ENCODE data around the gene ZNG1A.
"Not testable (repeated sequence)": the region's sequence is repeated elsewhere in the genome, so short reads cannot be mapped to it uniquely, and the experiment has no call there.

Gene ZNG1A

DNA sequence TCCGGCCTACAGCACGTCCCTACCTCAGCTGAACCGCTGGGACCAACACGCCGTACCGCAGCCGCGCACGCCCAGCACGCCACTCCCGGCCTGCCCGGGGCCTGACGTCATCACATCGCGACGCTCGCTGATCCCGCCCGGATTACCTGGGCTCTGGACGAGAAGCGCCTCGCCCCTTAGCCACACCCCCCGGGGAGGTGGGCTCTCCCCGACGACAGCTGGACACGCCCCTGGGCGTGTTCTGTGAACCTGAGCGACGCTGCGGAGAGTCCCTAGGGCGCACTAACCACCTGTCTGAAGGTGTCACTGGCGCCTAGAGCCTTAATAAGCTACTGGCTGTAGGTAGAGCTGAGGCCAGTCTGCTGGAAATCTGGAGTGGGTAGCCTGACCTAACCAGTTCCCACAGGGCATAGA, at the start of gene ZNG1A:
Gene ZNG1A (minus strand): TSS at position 87 of the 414 bp plus-strand sequence. CDS start 87 bp downstream, outside the sequence.
- peak; percentile 85 for DNase-seq

DNA sequence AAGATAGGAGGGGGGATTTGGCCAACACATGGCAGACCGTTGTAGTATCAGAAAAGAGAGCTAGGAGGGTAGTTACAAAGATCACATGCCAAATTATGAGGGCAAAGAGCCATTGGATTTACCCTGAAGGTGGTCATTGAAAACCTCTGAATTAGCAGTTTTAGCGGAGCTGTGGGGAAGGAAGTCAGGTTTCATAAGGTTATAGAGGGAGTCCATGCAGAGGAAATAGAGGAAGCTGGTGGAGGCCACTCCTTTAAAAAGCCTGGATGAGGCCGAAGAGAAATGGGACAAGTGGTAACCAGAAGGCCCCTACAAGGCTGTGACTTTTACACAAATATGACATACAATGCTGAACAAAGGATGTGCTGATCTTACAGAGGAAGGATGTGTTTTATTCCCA, 49.0 kb upstream of the ZNG1A start:
- no peak for DNase-seq

DNA sequence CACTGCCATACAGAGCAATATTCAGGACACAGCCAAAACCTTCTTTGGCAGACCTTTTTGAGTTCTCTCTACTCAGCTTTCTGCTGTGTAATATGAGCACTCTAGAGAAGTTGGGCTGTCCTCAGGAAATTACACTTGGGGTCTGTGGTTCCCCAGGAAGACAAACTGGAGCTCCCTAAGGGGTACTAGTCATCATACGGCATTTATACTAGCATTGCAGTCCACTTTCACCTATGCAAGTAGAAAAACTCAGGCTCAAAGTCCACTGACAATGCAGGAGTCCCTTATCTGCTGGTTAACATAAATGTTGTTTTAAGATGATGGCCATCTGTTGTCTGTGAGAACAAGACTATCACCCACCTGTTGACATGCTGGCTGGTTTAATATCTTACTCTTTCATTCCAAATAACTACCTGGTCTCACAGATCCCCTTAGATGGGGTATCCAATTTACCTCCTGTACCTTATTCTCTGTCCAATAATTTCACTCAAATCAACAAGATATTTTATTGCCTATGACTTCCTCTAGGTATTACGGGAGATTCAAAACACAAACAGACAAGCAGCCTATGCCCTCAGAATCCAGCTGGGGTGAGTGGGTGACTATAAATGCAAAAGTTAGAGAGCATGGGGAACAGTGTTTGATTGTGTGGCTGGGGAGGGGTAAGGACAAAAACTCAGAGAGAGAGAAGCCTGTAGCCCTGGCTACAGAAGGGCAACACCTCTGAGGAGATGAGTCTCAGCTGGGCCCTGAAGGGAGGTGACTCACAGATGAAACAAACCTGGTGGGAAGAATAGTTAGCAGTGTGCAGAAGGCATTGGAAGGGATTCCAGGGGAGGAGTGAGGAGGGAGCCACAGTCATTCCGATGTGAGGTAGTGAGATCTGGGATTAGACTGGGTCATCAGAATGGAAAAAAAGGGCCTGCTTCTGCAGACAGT, 46.0 kb upstream of the ZNG1A start:
- DNase-seq, result no peak

DNA sequence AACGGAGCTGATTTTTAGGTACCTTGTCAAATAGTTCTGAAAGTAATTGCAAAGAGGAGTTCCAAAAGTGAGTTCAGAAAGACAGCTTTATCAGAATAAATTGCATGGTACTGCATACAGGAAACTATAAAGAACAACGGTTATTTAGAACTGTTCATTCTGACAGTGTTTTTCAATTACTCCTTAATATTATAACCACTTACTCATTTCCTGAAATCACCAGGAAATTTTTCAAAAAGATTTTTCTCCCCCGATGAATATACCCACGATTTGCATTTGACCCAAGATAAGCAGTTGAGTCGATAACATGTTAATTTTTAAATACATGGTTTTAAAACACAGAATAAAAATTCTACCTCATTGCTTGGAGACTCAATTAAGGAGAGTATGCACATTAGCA, 45.2 kb upstream of the ZNG1A start:
- DNase-seq, result no peak

DNA sequence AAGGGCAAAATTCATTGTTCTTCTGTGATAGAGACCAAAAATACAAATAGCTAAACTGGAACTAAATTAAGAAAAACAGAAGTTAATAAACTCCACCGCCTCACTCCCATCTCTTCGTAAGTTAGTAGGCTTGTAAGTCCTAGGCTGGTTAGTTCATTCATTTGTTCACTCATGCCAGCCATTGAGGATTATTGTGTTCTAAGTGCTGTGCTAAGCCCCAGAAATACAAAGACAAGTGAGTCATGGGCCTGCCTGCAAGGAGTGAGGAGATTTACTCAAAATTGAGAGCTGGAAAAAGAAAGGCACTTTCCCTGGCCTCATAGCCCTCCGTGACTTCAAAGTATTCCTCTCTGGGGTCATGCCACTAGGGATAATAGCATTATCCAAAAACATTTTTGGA, 44.3 kb upstream of the ZNG1A start:
- no peak for DNase-seq

DNA sequence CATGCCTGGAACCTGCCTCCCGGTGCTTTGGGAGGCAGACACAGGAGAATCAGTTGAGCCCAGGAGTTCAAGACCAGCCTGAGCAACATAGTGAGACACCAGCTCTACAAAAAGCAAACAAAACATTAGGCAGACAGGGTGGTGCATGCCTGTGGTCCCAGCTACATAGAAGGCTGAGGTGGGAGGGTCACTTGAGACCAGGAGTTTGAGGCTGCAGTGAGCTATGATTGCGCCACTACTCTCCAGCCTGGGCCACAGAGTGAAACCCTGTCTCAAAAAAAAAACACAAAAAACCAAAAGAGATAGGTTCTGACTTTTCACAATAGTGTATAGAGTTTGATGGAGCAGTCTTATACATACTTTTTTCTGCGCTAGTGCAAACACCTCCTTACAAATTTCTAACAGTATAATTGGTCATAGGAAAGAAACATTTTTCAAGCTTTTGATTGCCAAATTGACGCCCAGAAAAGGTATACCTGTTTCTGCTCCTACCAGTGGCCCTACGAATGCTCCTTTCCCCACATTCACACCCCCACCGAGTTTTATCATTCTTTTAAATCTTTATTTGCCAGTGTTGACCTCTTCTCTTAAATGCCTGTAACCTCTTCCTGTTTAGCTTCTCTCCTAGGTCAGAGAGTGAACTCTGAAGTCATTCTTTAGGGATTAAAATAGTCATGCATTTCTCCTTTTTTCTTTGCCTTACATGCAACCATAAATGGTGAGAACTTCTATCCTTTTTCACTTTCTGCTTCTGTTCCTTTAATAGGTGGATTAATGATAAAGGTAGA, 43.3 kb upstream of the ZNG1A start:
- no peak for DNase-seq

DNA sequence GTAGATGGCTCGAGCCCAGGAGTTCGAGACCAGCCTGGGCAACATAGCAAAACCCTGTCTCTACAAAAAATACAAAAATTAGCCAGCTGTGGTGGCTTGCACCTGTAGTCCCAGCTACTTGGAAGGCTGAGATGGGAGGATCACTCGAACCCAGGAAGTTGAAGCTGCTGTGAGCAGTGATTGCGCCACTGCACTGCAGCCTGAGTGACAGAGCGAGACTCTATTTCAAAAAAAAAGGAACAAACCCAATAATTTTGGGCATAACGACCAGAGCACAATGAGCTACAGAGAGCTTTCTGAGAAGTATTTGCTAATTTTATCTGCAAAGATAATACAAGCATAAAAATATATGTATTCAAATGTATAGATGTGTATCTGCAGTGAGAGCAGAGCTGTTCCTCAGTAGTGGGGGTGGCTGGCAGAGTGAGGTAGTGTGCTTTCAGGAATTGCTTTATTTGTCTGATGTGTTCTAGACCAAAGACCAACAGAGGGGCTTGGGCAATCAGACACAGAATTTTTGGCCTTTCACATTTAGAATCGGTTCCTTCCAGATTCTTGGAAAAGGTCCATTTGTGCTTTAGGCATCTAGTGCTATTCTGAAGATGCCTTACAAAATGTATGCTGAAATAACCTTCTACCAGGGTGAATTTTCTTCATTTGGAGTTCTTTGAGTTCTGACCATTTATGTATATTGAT, 41.0 kb upstream of the ZNG1A start:
- DNase-seq, result no peak

DNA sequence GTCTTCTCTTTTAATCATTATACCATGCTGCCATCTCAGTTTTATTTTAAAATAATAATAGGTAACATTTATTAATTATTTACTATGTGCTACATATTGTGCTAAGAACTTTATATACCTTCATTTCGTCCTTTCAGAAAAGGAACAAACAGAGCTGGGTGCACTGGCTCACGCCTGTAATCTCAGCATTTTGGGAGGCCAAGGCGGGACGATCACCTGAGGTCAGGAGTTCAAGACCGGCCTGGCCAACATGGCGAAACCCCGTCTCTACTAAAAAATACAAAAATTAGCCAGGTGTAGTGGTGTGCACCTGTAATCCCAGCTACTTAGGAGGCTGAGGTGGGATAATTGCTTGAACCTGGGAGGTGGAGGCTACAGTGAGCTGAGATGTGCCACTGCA, 40.2 kb upstream of the ZNG1A start:
- DNase-seq, result not testable (repeated sequence)

DNA sequence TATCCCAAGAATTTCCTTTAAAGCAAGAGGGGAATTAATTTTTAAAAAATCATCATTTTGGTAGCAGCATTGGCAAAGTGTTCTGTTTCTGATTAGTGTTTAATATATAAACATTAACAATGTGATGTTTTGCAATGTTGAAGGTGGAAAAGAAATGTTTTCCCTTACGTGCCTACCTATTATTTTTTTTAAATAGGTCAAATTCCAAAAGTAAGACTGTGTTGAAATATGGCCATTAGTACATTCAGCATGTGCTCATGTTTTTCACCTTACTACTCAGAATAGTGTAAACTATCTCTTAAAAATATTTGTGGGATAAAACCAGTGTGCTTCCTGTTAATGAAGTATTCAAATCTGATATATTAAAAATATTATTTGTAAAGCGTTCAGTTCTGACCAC, 39.1 kb upstream of the ZNG1A start:
- no peak for DNase-seq

DNA sequence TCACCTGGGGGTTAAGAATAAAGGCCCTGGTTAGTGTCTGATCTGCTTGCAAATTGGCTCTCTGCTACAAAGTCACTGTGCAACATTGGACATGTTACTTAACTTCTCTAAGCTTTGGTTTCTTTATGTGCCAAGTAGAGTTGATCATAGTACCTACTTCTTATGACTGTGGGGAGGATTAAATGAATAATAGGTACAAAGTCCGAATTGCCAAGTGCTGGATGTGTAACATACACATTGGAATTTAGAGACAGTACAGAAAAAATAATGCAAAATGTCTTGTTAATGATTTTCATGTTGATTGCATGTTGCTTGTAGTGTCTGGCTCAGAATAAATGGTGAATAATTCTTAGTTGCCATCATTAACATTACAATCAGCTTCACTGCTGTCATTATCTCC, 38.0 kb upstream of the ZNG1A start:
- DNase-seq, result no peak

DNA sequence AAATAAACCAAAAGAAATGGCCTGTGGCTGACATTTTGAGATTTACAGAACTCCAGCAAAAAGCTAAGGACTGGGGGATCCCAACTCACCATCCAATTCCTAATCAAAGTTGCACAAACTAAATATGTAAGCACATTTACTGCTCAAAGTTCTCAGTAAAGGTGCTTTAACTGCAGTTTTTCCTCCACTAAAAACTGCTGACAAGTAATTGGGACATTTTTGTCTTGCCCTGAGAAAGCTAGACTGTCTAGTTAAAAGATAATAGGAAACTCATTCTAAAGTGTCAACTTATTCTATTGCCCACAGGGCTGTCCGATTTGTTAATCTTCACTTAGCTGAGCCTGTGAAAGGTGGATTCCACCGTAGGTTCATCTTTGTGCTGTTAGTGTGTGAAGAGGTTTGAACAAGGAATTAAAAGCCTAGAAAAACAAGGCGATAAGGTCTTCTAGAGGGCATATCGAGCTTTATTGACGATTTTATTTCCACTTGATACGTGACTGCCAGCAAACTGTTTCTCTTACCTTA, 36.8 kb upstream of the ZNG1A start:
- no peak for DNase-seq

DNA sequence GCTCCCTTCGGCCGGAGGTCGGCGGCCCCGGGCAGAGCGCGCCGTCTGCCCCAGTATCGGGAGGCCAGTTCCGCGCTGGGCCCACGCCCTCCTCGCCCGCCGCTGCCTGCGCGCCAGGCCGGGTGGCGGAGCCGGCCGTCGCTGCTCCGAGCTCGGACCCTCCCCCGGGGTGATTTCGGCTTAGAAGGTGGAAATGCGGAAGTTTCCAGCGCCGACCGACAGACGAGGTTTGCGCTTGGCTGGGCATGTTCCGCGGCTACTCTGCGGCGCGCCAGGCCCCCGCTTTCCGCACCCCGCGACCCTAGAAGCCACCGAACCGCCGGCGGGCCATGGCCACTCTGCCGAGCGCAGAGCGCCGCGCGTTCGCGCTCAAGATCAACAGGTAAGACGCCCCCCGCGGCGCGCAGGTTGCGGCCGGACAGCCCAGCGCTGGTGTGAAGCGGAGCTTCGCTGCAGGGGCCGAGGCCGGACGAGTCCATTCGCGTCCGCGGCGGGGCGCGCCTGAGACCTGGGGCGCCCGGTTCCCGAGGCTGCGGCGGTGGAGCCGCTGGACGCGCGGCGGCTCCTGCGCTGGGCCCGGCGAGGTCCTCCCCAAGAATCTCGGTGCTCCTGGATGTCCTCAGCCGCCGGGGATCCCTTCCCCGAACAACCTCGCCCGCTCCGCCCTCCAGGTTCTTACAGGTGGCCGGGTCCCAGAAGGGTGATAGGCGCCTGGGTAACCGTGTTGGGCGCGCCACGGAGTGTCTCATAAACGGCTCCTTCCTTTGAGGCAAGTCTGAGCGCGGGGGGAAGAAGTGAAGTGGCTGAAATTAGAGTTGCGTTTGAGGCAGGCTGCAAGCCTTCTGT, 36.0 kb upstream of the ZNG1A start, which contains the start of gene DOCK8:
Gene DOCK8 (plus strand): TSS at position 218 of the 846 bp plus-strand sequence. CDS start 112 bp downstream, at position 330.
- peak; percentile 62 for DNase-seq

DNA sequence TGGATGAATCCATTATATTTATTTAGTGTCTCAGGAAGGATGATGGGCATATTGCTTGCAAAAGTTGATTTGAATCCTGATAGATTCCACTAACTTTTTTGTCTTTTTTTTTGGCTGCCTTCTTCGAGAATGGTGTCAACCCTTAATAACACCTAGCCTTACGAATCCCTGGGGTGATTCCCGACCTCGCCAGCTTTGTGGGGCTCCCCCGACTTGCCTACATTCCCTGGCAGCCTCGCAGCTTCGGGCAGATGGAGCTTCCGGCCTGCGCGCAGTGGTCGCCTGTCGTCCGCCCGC, 35.4 kb upstream of the ZNG1A start:
- DNase-seq, result no peak

DNA sequence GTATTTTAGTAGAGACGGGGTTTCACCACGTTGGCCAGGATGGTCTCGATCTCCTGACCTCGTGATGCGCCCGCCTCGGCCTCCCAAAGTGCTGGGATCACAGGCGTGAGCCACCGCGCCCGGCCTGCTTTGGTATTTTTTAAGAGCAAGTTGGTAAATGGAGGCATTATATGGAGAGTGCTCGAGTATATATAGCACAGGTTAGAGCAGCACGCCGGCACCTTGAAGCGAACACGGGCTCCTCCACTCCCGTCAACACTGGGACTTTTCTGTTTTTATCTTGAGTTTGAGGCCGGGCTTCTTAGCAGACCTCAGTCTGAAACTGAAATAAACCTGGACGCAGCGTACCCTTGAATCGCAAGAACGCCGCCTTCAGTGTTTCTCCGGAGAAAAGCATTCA, 35.0 kb upstream of the ZNG1A start:
- not testable (repeated sequence) for DNase-seq

DNA sequence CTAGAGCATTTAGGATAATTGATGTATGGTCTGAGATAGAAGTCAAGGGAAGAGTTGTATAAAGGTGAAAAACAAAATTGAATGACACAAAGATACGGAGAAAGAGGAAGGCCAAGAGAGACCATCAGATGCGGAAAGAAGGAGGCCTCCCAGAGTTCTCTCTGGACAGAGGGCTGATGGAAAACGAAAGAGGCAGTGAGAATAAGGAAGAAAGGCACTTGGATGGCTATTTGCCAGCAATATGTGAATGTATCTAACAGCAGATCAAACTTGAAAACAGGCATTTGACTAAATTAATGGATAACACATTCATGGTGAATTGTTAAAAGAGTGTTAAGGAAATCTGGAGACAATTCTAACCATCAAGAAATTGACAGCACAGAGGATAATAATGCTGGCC, 33.4 kb upstream of the ZNG1A start:
- no peak for DNase-seq

DNA sequence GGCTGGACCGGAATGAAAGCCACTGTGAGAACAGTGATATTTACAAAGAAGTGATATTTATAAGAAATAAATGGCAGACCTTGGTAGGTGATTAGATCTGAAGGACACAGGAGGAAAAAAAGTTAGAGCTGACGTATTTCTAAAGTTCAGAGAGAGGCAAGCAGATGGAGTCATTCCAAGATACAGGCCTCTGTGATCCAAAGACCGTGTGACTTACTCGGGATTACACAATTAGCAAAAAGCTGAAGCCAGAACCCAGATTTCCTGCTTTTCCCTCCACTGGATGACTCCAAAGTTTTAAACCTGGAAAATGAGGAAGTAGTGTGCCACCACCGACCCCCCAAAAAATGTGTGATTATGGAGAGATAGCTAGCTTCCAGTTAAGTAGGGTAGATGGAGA, 32.7 kb upstream of the ZNG1A start:
- no peak for DNase-seq

DNA sequence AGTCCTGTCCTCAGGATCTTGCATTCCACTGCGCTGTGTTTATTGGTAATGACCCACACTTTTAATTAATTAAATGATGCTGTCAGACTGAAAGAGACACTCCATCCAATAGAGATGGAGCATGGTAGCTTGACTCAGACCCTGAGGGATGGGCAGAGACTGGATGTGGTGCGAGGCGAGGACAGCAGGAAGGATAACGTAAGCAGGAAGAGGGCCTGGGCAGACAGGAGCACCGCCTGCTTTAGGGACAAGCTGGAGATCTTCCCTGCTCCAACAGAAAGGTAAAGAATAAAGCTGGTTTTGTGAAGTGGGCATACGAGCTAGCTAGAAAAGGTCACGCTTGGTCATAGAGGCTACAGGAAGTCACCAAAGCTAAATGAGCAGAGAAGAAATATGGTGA, 32.2 kb upstream of the ZNG1A start:
- DNase-seq, result no peak

DNA sequence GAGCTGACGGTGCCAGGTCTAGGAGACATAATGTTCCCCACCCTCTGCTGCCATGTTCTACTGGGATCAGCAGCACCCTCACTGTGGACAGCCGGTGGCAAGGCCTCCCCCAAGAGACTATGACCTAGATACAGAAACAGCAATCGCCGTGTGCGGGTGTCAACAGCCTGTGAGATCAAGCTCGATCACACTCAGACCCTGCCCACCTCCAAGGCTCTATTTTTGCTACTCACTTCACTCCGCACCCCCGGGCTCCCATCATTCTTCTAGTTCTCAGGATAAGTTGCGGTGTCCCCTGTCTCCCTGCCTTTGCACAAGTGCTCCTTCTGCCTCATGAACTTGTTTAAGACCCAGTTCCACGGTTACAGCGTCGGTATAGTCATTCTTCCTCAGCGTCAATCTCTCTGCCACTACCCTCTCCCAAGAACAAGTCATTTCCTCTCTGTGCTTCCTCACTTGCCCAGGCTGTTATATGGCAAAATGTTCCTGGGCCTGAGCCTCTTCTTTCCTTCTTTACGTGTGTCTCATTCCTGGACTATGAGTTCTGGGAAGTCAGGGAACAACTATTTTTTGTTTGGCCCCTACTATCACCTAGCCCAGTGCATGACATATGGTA, 30.4 kb upstream of the ZNG1A start:
- no peak for DNase-seq

DNA sequence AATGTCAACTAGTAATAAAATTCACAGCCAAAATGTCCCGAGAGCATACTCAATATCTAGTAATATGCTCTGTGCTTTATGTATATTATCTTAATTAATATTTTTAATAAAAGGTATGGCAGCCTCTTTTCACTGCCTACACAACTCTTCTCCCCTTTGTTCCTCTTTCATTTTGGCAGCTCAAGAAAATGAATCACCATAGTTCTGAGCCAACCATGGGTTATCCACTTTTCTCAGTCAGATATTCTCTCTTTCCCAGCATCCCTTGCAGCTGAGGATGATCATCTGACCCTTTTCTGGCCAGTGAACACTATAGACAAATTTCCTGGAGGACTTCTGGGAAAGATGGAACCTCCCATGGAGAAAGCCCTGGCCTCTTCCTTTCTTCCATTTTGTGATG, 27.6 kb upstream of the ZNG1A start:
- DNase-seq, result no peak

DNA sequence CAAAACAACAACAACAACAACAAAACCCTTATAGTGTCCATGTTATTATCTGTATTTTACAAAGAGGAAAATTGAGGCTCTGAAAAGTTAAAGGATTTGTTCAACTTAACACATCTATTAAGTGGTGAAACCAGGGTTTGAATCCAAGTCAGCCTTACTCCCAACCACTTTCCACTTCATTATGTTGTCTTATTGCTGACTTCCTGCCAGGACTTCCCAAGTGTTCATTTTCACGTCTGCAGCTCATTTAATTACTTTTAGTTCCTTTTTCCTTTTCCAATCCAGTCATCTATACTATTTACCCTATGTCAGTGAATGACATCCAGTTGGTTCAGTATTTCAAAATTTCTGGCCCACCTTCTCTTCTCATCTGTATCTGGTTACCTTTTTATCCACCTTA, 20.7 kb upstream of the ZNG1A start:
- not testable (repeated sequence) for DNase-seq

DNA sequence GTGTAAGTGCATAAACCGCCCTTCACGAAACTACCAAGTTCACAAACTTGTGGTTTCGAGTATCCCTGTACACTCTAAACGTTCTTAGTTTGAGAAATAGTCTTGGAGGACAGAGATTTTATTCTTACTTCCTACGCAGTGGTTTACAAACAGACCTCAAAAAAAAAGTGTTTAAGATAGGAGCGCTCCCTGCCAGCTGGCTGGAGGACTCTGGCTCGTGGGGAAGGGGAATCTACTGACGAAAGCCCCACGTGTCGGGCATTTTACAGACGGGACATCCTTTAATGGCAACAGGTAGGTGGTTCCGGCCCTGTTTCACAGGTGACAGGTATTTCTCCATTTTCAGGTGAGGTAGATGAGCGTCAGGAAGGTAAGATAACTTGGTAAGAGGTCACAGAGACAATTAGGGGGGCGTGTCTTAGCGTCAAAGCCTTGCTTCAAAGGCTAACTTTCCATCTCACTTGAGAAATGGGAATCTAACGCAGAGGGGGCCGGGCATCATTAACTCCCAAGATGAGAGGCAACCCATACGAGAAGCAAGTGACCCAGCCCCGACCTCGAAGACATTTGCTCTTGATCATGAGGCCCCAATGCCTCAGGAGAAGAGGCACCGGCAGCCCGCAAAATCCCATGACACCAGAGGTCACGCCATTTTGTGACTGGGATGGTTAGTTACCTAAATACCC, 573 bp downstream of the ZNG1A start:
- DNase-seq, result peak; percentile 9

Data from activated CD4-positive, alpha-beta T cell treated with anti-CD3 and anti-CD28 coated beads for 48 hours (primary cell).